Activated CD8-positive, alpha-beta T cell treated with anti-CD3 and anti-CD28 coated beads for 36 hours (primary cell): ENCODE data around the gene ZNF280D. TPM values are rescaled to one million over a fixed set of nuclear protein-coding genes. Genes with fewer than 3 reads are reported as not detected.

Source experiments
- ATAC-seq: fragments of 200-7000 bp; cut with Tn5 transposase; one replicate; pipeline ENCODE4 v1.10.0; 2021; ENCODE audit warnings: mild to moderate bottlenecking, moderate library complexity
- CTCF ChIA-PET: fragments of 350-600 bp; sonication (Branson Sonifier 250); formaldehyde crosslinking; loops from one replicate; lab custom pipeline; 2021; ENCODE audit warnings: antibody characterized with exemption; lab: Charles Lee
- POLR2A ChIA-PET: fragments of 350-600 bp; sonication (Branson Sonifier 250); formaldehyde crosslinking; loops from one replicate; lab custom pipeline; 2021; ENCODE audit warnings: antibody characterized with exemption; lab: Charles Lee
- DNase-seq: peaks from one replicate; pipeline ENCODE4 v3.0.0-alpha.2; 2020
- H3K27ac Mint-ChIP-seq: one replicate; pipeline ENCODE4 v1.8.0; 2021; ENCODE audit warnings: mild to moderate bottlenecking, mixed read lengths
- H3K27me3 Mint-ChIP-seq: one replicate; pipeline ENCODE4 v1.8.0; 2021; ENCODE audit warnings: mixed read lengths
- H3K36me3 Mint-ChIP-seq: one replicate; pipeline ENCODE4 v1.8.0; 2021; ENCODE audit warnings: low read depth, mixed read lengths
- H3K4me1 Mint-ChIP-seq: one replicate; pipeline ENCODE4 v1.8.0; 2021; ENCODE audit warnings: low read depth, mixed read lengths
- H3K4me3 Mint-ChIP-seq: one replicate; pipeline ENCODE4 v1.8.0; 2021; ENCODE audit warnings: mild to moderate bottlenecking, moderate library complexity, mixed read lengths
- H3K9me3 Mint-ChIP-seq: one replicate; pipeline ENCODE4 v1.8.0; 2021; ENCODE audit warnings: mixed read lengths
- intact Hi-C: fragments of 100-400 bp; cut with micrococcal nuclease; formaldehyde crosslinking; loops from one replicate; pipeline ENCODE4 v1.10.0; 2022
- total RNA-seq, 2 experiments: library from RNA; stranded (reverse); gene quantifications; one replicate each; pipeline ENCODE4 v1.2.3, GENCODE V29; 2021
- TF ChIP-seq, protein P1 (sequence below): fragments of 200-600 bp; IDR thresholded peaks from one replicate; pipeline ENCODE4 v1.8.0; 2022; ENCODE audit warnings: antibody characterized with exemption, mild to moderate bottlenecking

ZNF280D gene
- total RNA-seq, 2 experiments from 2014 or later: 16.2 to 17.0 TPM

DNA sequence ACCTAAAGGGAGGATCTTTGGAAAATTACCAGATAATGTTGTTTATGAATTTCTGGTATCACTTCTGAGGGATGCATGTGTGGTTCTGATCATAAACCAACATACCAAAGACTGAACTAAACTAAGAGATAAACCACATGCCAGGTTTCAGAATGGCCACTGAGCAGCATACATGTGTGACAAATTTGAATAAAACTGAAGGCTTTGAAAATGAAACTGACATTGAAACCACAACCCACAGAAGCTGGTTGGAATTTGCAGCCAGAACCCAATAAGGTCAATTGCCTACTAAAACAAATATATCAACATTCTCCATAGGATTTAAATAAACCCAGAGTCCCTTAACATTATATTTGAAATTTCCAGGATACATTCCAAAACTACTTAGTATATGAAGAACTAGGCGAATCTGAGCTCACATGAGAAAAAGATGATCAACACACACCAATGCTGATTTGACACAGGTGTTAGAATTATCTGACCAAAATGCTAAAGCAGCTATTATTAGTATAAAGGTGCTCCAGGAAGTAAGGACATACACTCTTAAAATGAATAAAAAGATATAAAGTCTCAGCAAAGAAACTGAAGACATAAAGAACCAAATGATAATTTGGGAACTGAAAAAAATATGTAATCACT is 125.0 kb downstream of the ZNF280D start:
- no peaks in the 10 kb centered on the region for H3K36me3 Mint-ChIP-seq
- peaks cover 7% of the 10 kb centered on the region for H3K27me3 Mint-ChIP-seq
- H3K4me1 Mint-ChIP-seq: peaks cover 9% of the 10 kb centered on the region
- DNase-seq (peak; percentile 16), ATAC-seq (peak; percentile 34)
- POLR2A ChIA-PET: no interaction called here
- intact Hi-C loops: no loop called here
- H3K9me3 Mint-ChIP-seq: peaks cover 5% of the 10 kb centered on the region
- H3K4me3 Mint-ChIP-seq: no peak overlapping the region
- CTCF ChIA-PET: no interaction called here
- no peak overlapping the region for H3K27ac Mint-ChIP-seq
- TF ChIP-seq, protein P1, sequence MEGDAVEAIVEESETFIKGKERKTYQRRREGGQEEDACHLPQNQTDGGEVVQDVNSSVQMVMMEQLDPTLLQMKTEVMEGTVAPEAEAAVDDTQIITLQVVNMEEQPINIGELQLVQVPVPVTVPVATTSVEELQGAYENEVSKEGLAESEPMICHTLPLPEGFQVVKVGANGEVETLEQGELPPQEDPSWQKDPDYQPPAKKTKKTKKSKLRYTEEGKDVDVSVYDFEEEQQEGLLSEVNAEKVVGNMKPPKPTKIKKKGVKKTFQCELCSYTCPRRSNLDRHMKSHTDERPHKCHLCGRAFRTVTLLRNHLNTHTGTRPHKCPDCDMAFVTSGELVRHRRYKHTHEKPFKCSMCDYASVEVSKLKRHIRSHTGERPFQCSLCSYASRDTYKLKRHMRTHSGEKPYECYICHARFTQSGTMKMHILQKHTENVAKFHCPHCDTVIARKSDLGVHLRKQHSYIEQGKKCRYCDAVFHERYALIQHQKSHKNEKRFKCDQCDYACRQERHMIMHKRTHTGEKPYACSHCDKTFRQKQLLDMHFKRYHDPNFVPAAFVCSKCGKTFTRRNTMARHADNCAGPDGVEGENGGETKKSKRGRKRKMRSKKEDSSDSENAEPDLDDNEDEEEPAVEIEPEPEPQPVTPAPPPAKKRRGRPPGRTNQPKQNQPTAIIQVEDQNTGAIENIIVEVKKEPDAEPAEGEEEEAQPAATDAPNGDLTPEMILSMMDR: no peak

GRCh38 chr15:56602253-56602652 is 131.1 kb downstream of the ZNF280D start:
- ChIA-PET CTCF (no interaction called here), POLR2A (no interaction called here)
- H3K36me3 Mint-ChIP-seq: no peaks in the 10 kb centered on the region
- DNase-seq (no peak), ATAC-seq (no peak)
- peaks cover 14% of the 10 kb centered on the region for H3K9me3 Mint-ChIP-seq
- TF ChIP-seq, protein P1: no peak
- peaks cover 5% of the 10 kb centered on the region for H3K27me3 Mint-ChIP-seq
- no peak overlapping the region for H3K4me3 Mint-ChIP-seq
- no peak overlapping the region for H3K27ac Mint-ChIP-seq
- no peaks in the 10 kb centered on the region for H3K4me1 Mint-ChIP-seq
- intact Hi-C loops: no loop called here

DNA sequence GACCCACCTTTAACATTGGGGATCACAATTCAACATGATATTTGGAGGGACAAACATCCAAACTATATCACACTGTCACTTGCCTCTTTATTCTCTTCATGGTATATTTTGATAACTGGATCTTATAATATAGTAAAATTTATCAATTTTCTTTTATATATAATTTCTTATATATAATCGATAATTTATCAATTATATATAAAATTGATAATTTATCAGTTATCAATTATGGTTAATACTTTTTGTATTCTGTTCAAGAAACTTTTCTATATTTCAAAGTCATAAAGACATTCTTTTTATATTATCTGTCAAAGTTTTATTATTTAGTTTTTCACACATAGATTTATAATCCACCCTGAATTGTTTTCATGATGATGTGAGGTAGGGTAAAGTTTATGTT is 132.9 kb downstream of the ZNF280D start:
- DNase-seq (no peak), ATAC-seq (no peak)
- no peaks in the 10 kb centered on the region for H3K4me1 Mint-ChIP-seq
- ChIA-PET POLR2A (no interaction called here), CTCF (no interaction called here)
- intact Hi-C loops: no loop called here
- H3K9me3 Mint-ChIP-seq: peaks cover 14% of the 10 kb centered on the region
- no peaks in the 10 kb centered on the region for H3K27me3 Mint-ChIP-seq
- no peak overlapping the region for H3K27ac Mint-ChIP-seq
- H3K36me3 Mint-ChIP-seq: no peaks in the 10 kb centered on the region
- TF ChIP-seq, protein P1: no peak
- no peak overlapping the region for H3K4me3 Mint-ChIP-seq

- Mint-ChIP-seq H3K4me1 (no peaks in the 10 kb centered on the region), H3K36me3 (no peaks in the 10 kb centered on the region), H3K4me3 (no peak overlapping the region), H3K27me3 (no peaks in the 10 kb centered on the region), H3K9me3 (peaks cover 10% of the 10 kb centered on the region), H3K27ac (no peak overlapping the region)
- ChIA-PET POLR2A (no interaction called here), CTCF (no interaction called here)
- DNase-seq (no peak), ATAC-seq (no peak)
- intact Hi-C loops: no loop called here
- TF ChIP-seq, protein P1: no peak
Observed at GRCh38 chr15:56598991-56599390, 134.3 kb downstream of the ZNF280D start.

GRCh38 chr15:56587686-56588085 is 145.6 kb downstream of the ZNF280D start:
- Mint-ChIP-seq H3K9me3 (peaks cover 20% of the 10 kb centered on the region), H3K4me1 (no peaks in the 10 kb centered on the region), H3K36me3 (peaks cover 3% of the 10 kb centered on the region), H3K4me3 (no peak overlapping the region), H3K27ac (no peak overlapping the region), H3K27me3 (peaks cover 2% of the 10 kb centered on the region)
- ATAC-seq (no peak), DNase-seq (no peak)
- POLR2A ChIA-PET: no interaction called here
- CTCF ChIA-PET: interaction anchor here (1.3 kb wide), 1 partner anchor 97 kb away, joined by 4 read pairs; no protein-coding TSS in a partner anchor
- TF ChIP-seq, protein P1: no peak
- intact Hi-C loops: no loop called here
